ENCODE measurements around the gene TRPV4.
"Not testable (repeated sequence)": the region's sequence is repeated elsewhere in the genome, so short reads cannot be mapped to it uniquely, and the experiment has no call there.

TRPV4 gene

GRCh38 chr12:109833307-109834189 lies at the start of gene TRPV4:
TRPV4 (minus strand) TSS chr12:109833398; CDS start chr12:109814796, 18,602 bp downstream.
- in situ Hi-C loops (cut with MboI; ENCODE audit: low sequenced_read_pairs) = no loop called here

GRCh38 chr12:109881752-109882151 lies 48.6 kb upstream of the TRPV4 start:
- in situ Hi-C loops (cut with MboI; ENCODE audit: low sequenced_read_pairs) = no loop called here

GRCh38 chr12:109880938-109881337 lies 47.7 kb upstream of the TRPV4 start:
- in situ Hi-C loops (cut with MboI; ENCODE audit: low sequenced_read_pairs) = no loop called here

- in situ Hi-C loops (cut with MboI; ENCODE audit: low sequenced_read_pairs) = no loop called here
These were observed 47.1 kb upstream of the TRPV4 start, which contains the start of gene GLTP for GRCh38 chr12:109880043-109880931. GLTP (minus strand) TSS chr12:109880541; CDS start chr12:109880374, 167 bp downstream.

- in situ Hi-C loops (cut with MboI; ENCODE audit: low sequenced_read_pairs) = no loop called here
These were observed 46.3 kb upstream of the TRPV4 start for GRCh38 chr12:109879351-109880042.

GRCh38 chr12:109878749-109879148 lies 45.6 kb upstream of the TRPV4 start:
- in situ Hi-C loops (cut with MboI; ENCODE audit: low sequenced_read_pairs) = no loop called here

- in situ Hi-C loops (cut with MboI; ENCODE audit: low sequenced_read_pairs) = no loop called here
These were observed 45.0 kb upstream of the TRPV4 start for GRCh38 chr12:109878247-109878625.

DNA sequence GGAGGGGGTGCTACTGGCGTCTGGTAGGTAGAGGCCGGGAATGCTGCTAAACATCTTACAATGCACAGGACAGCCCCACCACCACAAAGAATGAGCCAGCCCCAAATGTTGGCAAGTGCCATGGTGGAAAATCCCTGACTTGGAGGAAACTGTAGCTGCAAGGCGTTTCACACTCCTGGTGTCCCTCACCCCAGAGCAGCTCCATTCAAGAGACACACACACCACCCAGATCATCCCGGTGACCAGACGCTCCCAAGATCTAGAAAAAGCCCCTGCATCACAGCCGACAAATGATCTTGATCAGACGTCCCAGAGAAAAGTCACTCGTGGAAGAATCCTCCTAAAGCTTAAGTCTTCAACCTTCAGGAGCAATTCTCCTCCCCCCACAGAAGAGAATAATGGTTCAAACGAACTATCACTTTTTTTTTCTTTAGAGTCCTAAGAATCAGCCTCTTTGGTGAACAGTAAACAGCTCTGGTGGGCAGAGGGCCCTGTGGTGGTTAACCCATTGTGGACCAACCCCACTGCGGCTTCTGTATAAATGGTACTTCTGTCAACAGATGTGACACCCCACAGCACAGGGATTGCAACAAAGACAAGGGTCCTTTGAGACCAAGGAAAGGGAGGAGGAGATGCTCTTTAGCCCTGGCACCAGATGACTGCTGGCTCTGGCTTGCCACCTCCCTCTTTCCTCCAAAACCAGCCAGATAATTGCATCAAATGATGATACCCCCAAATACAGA lies 44.5 kb upstream of the TRPV4 start:
- in situ Hi-C loops (cut with MboI; ENCODE audit: low sequenced_read_pairs) = no loop called here

DNA sequence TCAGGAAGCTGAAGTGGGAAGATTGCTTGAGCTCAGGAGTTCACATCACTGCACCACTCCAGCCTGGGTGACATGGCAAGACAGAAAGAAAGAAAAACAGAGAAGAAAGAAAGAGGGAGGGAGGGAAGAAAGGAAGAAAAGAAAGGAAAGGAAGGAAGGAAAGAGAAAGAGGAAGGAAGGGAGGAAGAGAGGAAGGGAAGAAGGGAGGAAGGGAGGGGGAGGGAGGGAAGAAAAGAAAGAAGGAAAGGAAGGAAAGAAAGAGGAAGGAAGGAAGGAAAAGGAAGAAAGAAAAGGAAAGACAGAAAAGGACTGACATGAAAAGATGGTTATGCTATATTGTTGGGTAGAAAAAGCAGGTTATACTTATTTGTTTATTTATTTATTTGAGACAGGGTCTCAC lies 43.2 kb upstream of the TRPV4 start:
- in situ Hi-C loops (cut with MboI; ENCODE audit: low sequenced_read_pairs) = no loop called here

GRCh38 chr12:109875572-109876131 lies 42.5 kb upstream of the TRPV4 start:
- in situ Hi-C loops (cut with MboI; ENCODE audit: low sequenced_read_pairs) = no loop called here

GRCh38 chr12:109873653-109874052 lies 40.5 kb upstream of the TRPV4 start:
- in situ Hi-C loops (cut with MboI; ENCODE audit: low sequenced_read_pairs) = no loop called here

- in situ Hi-C loops (cut with MboI; ENCODE audit: low sequenced_read_pairs) = no loop called here
These were observed 38.6 kb upstream of the TRPV4 start for GRCh38 chr12:109871668-109872314.

- in situ Hi-C loops (cut with MboI; ENCODE audit: low sequenced_read_pairs) = no loop called here
These were observed 37.5 kb upstream of the TRPV4 start for GRCh38 chr12:109870648-109871047.

- in situ Hi-C loops (cut with MboI; ENCODE audit: low sequenced_read_pairs) = no loop called here
These were observed 35.2 kb upstream of the TRPV4 start for GRCh38 chr12:109868182-109869051.

- in situ Hi-C loops (cut with MboI; ENCODE audit: low sequenced_read_pairs) = no loop called here
These were observed 31.7 kb upstream of the TRPV4 start for GRCh38 chr12:109864916-109865315.

- in situ Hi-C loops (cut with MboI; ENCODE audit: low sequenced_read_pairs) = no loop called here
These were observed 30.9 kb upstream of the TRPV4 start for GRCh38 chr12:109863847-109864712.

GRCh38 chr12:109862491-109862890 lies 29.3 kb upstream of the TRPV4 start:
- in situ Hi-C loops (cut with MboI; ENCODE audit: low sequenced_read_pairs) = not testable (repeated sequence)

Measured in hTERT RPE-1 (cell line).